ENCODE data around the gene TLN1. TPM values are rescaled to one million over a fixed set of nuclear protein-coding genes. Genes with fewer than 3 reads are reported as not detected.
A peak's percentile ranks its signal among the peaks of the same experiment; 100 is the strongest.

Gene TLN1
- total RNA-seq, 1 donor from 2014 or later, result 362 TPM

DNA sequence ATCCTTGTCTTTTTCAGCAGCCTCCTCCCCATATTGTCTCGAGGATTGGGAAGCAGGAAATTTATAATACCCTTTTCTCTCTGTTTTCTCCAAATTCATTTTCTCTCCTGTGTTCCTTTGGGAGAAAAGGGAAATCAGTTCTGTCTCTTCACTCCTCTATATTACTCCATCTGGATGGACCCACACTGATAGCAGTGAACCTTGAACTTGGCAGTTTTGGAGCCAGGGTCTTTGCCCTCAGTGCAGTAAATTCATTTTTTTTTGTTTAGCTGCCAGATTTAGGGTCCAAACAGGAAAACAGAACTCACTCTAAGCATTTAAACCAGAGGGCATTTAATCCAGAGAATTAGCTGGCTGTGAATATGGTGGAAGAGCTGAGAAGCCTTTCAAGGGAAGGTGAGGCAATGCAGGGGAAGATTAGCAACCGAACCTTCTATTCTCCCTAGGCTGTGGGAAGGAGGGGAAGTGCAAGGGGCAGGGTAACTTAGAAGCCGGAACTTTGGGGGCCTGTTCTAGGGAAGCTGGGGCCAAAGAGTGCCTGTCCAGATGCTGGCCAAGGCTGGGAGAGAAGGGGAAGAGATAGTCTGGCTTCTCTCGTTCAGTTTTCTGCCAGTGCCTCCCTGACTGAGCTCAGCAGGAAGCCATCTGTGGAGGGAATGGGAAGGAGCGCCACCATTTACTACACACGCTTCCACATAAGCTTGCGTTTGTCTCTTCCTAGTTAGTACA, 43.1 kb upstream of the TLN1 start:
- H3K36me3 Mint-ChIP-seq (ENCODE audit: low read depth), result peaks cover 4% of the 10 kb centered on the region
- peak overlapping the region; percentile 53 for H3K27ac Mint-ChIP-seq
- intact Hi-C loops (cut with micrococcal nuclease), result no loop called here
- ChIA-PET POLR2A (interaction anchor here (0.6 to 1.1 kb wide), 3 partner anchors 16 to 51 kb away, joined by 3 to 6 read pairs (median 3); no protein-coding TSS in a partner anchor), CTCF (interaction anchor here (1.3 to 1.6 kb wide), 3 partner anchors 15 to 107 kb away, joined by 4 to 9 read pairs (median 5); no protein-coding TSS in a partner anchor)
- TF ChIP-seq, protein P1, sequence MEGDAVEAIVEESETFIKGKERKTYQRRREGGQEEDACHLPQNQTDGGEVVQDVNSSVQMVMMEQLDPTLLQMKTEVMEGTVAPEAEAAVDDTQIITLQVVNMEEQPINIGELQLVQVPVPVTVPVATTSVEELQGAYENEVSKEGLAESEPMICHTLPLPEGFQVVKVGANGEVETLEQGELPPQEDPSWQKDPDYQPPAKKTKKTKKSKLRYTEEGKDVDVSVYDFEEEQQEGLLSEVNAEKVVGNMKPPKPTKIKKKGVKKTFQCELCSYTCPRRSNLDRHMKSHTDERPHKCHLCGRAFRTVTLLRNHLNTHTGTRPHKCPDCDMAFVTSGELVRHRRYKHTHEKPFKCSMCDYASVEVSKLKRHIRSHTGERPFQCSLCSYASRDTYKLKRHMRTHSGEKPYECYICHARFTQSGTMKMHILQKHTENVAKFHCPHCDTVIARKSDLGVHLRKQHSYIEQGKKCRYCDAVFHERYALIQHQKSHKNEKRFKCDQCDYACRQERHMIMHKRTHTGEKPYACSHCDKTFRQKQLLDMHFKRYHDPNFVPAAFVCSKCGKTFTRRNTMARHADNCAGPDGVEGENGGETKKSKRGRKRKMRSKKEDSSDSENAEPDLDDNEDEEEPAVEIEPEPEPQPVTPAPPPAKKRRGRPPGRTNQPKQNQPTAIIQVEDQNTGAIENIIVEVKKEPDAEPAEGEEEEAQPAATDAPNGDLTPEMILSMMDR (IDR thresholded peaks at IDR 0.05), result no peak
- peaks cover 17% of the 10 kb centered on the region for H3K4me1 Mint-ChIP-seq
- H3K27me3 Mint-ChIP-seq, result no peaks in the 10 kb centered on the region
- H3K4me3 Mint-ChIP-seq, result no peak overlapping the region
- DNase-seq (no peak), ATAC-seq (ENCODE audit: low read depth) (no peak)
- no peaks in the 10 kb centered on the region for H3K9me3 Mint-ChIP-seq

DNA sequence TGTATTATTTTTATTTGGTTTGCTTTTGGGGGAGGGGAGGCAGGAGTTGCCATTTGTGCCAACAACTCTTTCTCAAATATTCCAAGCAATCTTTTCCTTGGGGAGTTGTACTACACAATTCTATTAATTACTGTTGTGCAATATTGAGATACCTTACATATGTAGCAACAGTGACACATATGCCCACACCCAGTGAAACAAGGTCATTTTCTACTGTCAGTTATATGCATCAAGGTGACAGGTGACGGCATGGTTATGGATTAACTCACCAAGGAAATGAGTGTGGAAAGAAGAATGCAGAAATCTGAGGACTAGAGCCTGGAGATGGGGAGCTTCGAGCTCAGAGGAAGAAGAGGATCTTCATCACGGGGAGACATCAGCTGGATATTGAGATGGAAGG, 39.9 kb upstream of the TLN1 start:
- no peak for DNase-seq
- H3K27ac Mint-ChIP-seq, result no peak overlapping the region
- peaks cover 18% of the 10 kb centered on the region for H3K4me1 Mint-ChIP-seq
- no peaks in the 10 kb centered on the region for H3K27me3 Mint-ChIP-seq
- POLR2A ChIA-PET, result interaction anchor here (0.7 kb wide), 1 partner anchor 641 kb away, joined by 3 read pairs; no protein-coding TSS in a partner anchor
- TF ChIP-seq, protein P1 (IDR thresholded peaks at IDR 0.05), result no peak
- peaks cover 2% of the 10 kb centered on the region for H3K36me3 Mint-ChIP-seq (ENCODE audit: low read depth)
- no peak for ATAC-seq (ENCODE audit: low read depth)
- no peaks in the 10 kb centered on the region for H3K9me3 Mint-ChIP-seq
- H3K4me3 Mint-ChIP-seq, result no peak overlapping the region
- CTCF ChIA-PET, result no interaction called here
- intact Hi-C loops (cut with micrococcal nuclease), result no loop called here

DNA sequence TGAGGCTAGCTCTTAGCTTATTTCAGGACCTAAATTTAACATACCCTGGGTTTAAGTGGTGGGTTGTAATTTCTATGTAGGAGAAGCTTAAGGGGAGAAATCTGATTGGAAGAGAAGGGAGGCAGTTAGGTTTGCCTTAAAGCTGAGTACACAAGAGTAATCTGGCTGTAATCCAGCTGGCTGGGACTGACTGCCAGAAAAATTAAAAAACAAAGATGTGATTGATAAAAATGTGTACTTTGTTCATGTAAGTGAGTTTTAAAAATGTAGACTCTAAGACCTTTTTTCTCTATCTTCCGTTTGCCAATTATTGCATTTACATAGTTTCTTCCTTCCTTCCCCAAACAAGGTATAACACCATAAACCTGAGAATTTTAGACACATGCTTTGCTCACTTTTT, 39.5 kb upstream of the TLN1 start:
- Mint-ChIP-seq H3K27ac (no peak overlapping the region), H3K27me3 (no peaks in the 10 kb centered on the region), H3K4me3 (no peak overlapping the region), H3K4me1 (peaks cover 20% of the 10 kb centered on the region), H3K36me3 (ENCODE audit: low read depth) (peaks cover 2% of the 10 kb centered on the region), H3K9me3 (no peaks in the 10 kb centered on the region)
- intact Hi-C loops (cut with micrococcal nuclease), result no loop called here
- ATAC-seq (ENCODE audit: low read depth) (no peak), DNase-seq (no peak)
- TF ChIP-seq, protein P1 (IDR thresholded peaks at IDR 0.05), result no peak
- POLR2A ChIA-PET, result interaction anchor here (1.1 kb wide), 1 partner anchor 15 kb away, joined by 3 read pairs; no protein-coding TSS in a partner anchor
- CTCF ChIA-PET, result no interaction called here

GRCh38 chr9:35771075-35771433, 39.1 kb upstream of the TLN1 start:
- ChIA-PET CTCF (no interaction called here), POLR2A (interaction anchor here (0.6 to 1.1 kb wide), 2 partner anchors 15 to 21 kb away, joined by 3 read pairs; no protein-coding TSS in a partner anchor)
- Mint-ChIP-seq H3K36me3 (ENCODE audit: low read depth) (peaks cover 2% of the 10 kb centered on the region), H3K27ac (no peak overlapping the region), H3K4me3 (no peak overlapping the region), H3K4me1 (peaks cover 17% of the 10 kb centered on the region), H3K9me3 (no peaks in the 10 kb centered on the region), H3K27me3 (no peaks in the 10 kb centered on the region)
- DNase-seq, result no peak
- no peak for ATAC-seq (ENCODE audit: low read depth)
- TF ChIP-seq, protein P1 (IDR thresholded peaks at IDR 0.05), result no peak
- intact Hi-C loops (cut with micrococcal nuclease), result no loop called here

DNA sequence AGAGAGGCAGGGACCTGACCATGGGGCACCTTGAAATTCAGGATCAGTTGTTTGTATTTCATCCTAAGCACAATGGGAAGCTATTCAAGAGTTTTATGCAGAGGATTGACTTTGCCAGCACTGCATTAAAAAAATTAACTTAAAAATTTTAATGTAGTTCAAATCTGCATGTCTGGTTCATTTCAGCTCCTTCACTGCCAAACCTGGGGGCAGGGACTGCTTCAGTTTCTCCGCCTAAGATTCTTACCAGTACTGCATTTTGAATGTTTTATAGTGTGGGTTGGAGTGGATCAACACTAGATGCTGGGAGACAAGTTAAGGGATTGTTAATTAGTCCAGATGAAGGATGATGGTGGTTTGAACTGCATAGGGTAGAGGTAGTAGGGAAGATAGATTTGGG, 37.8 kb upstream of the TLN1 start:
- ChIA-PET CTCF (no interaction called here), POLR2A (interaction anchor here (1.2 kb wide), 1 partner anchor 13 kb away, joined by 5 read pairs; no protein-coding TSS in a partner anchor)
- H3K4me3 Mint-ChIP-seq, result no peak overlapping the region
- H3K4me1 Mint-ChIP-seq, result peaks cover 5% of the 10 kb centered on the region
- no peak for DNase-seq
- no peaks in the 10 kb centered on the region for H3K27me3 Mint-ChIP-seq
- no peak for ATAC-seq (ENCODE audit: low read depth)
- H3K27ac Mint-ChIP-seq, result no peak overlapping the region
- TF ChIP-seq, protein P1 (IDR thresholded peaks at IDR 0.05), result no peak
- H3K36me3 Mint-ChIP-seq (ENCODE audit: low read depth), result peaks cover 2% of the 10 kb centered on the region
- intact Hi-C loops (cut with micrococcal nuclease), result no loop called here
- H3K9me3 Mint-ChIP-seq, result no peaks in the 10 kb centered on the region

Measured in activated B cell treated with CpG ODN at 0.5 μM for 24 hours (primary cell).